ENCODE results near the gene PHF21A.

Gene PHF21A

GRCh38 chr11:46002189-46002588, 119.1 kb downstream of the PHF21A start:
- Histone ChIP-seq H3K9me2 (ENCODE audit: low read depth, low read length) (no peaks in the 10 kb centered on the region), H3F3A (ENCODE audit: insufficient read depth, low read length) (no peaks in the 10 kb centered on the region), H3K9me3 (ENCODE audit: low read length) (no peaks in the 10 kb centered on the region), H2AFZ (ENCODE audit: low read length) (no peak overlapping the region), H3K4me3 (ENCODE audit: low read depth, low read length, poor library complexity, severe bottlenecking) (no peak overlapping the region), H3K4me1 (ENCODE audit: insufficient read depth, low read length, severe bottlenecking) (no peaks in the 10 kb centered on the region), H3K4me2 (ENCODE audit: low read length) (no peak overlapping the region), H4K20me1 (ENCODE audit: insufficient read depth, low read length) (no peaks in the 10 kb centered on the region), H3K79me2 (ENCODE audit: insufficient read depth, low read length) (no peaks in the 10 kb centered on the region), H3K36me3 (ENCODE audit: insufficient read depth, low read length) (no peaks in the 10 kb centered on the region), H3K27me3 (ENCODE audit: insufficient read depth, low read length) (no peaks in the 10 kb centered on the region), H3K27ac (ENCODE audit: low read depth, low read length, poor library complexity, severe bottlenecking) (no peak overlapping the region), H3K9ac (ENCODE audit: low read length) (no peak overlapping the region)
- TF ChIP-seq CTCF (IDR thresholded peaks at IDR 0.05; ENCODE audit: low read length) (no peak), EZH2 (IDR thresholded peaks at IDR 0.05; ENCODE audit: borderline replicate concordance, low read length) (no peak)

GRCh38 chr11:46001448-46001914, 119.8 kb downstream of the PHF21A start:
- no peaks in the 10 kb centered on the region for H3K9me3 ChIP-seq (ENCODE audit: low read length)
- no peaks in the 10 kb centered on the region for H3K79me2 ChIP-seq (ENCODE audit: insufficient read depth, low read length)
- H3K9ac ChIP-seq (ENCODE audit: low read length), result no peak overlapping the region
- no peaks in the 10 kb centered on the region for H3K27me3 ChIP-seq (ENCODE audit: insufficient read depth, low read length)
- H3F3A ChIP-seq (ENCODE audit: insufficient read depth, low read length), result no peaks in the 10 kb centered on the region
- H3K4me3 ChIP-seq (ENCODE audit: low read depth, low read length, poor library complexity, severe bottlenecking), result no peak overlapping the region
- H4K20me1 ChIP-seq (ENCODE audit: insufficient read depth, low read length), result no peaks in the 10 kb centered on the region
- no peak overlapping the region for H2AFZ ChIP-seq (ENCODE audit: low read length)
- H3K4me2 ChIP-seq (ENCODE audit: low read length), result no peak overlapping the region
- no peaks in the 10 kb centered on the region for H3K4me1 ChIP-seq (ENCODE audit: insufficient read depth, low read length, severe bottlenecking)
- H3K9me2 ChIP-seq (ENCODE audit: low read depth, low read length), result no peaks in the 10 kb centered on the region
- no peak overlapping the region for H3K27ac ChIP-seq (ENCODE audit: low read depth, low read length, poor library complexity, severe bottlenecking)
- H3K36me3 ChIP-seq (ENCODE audit: insufficient read depth, low read length), result no peaks in the 10 kb centered on the region
- TF ChIP-seq CTCF (IDR thresholded peaks at IDR 0.05; ENCODE audit: low read length) (no peak), EZH2 (IDR thresholded peaks at IDR 0.05; ENCODE audit: borderline replicate concordance, low read length) (no peak)

GRCh38 chr11:45997599-45997998, 123.7 kb downstream of the PHF21A start:
- H2AFZ ChIP-seq (ENCODE audit: low read length), result no peak overlapping the region
- H3K79me2 ChIP-seq (ENCODE audit: insufficient read depth, low read length), result no peaks in the 10 kb centered on the region

More at GRCh38 chr11:45997599-45997998, 123.7 kb downstream of the PHF21A start:
- Histone ChIP-seq H3K4me2 (ENCODE audit: low read length) (no peak overlapping the region), H3K27ac (ENCODE audit: low read depth, low read length, poor library complexity, severe bottlenecking) (no peak overlapping the region), H3K27me3 (ENCODE audit: insufficient read depth, low read length) (no peaks in the 10 kb centered on the region), H3F3A (ENCODE audit: insufficient read depth, low read length) (no peaks in the 10 kb centered on the region), H3K36me3 (ENCODE audit: insufficient read depth, low read length) (no peaks in the 10 kb centered on the region), H4K20me1 (ENCODE audit: insufficient read depth, low read length) (no peaks in the 10 kb centered on the region), H3K9ac (ENCODE audit: low read length) (no peak overlapping the region), H3K4me1 (ENCODE audit: insufficient read depth, low read length, severe bottlenecking) (no peaks in the 10 kb centered on the region), H3K4me3 (ENCODE audit: low read depth, low read length, poor library complexity, severe bottlenecking) (no peak overlapping the region), H3K9me2 (ENCODE audit: low read depth, low read length) (no peaks in the 10 kb centered on the region), H3K9me3 (ENCODE audit: low read length) (no peaks in the 10 kb centered on the region)
- TF ChIP-seq EZH2 (IDR thresholded peaks at IDR 0.05; ENCODE audit: borderline replicate concordance, low read length) (no peak), CTCF (IDR thresholded peaks at IDR 0.05; ENCODE audit: low read length) (no peak)

Data from OCI-LY1 (cell line).